HEK293T (cell line): ENCODE data around the gene RPL31.

Experiments used
- CTCF ChIA-PET: fragments of 350-600 bp; formaldehyde crosslinking; extraction: SDS; loops from one replicate; lab custom pipeline; 2021; ENCODE audit warnings: antibody characterized with exemption, inconsistent platforms; lab: Yijun Ruan, JAX
- POLR2A ChIA-PET: fragments of 350-600 bp; formaldehyde crosslinking; extraction: SDS; loops from one replicate; lab custom pipeline; 2020; ENCODE audit warnings: antibody characterized with exemption, inconsistent platforms; lab: Yijun Ruan, JAX
- DNase-seq: peaks from one replicate; pipeline ENCODE4 v3.0.0; 2012; ENCODE audit warnings: mixed read lengths; ENCODE audit errors: extremely low spot score
- ARNT ChIP-seq: fragments of 450-650 bp; IDR thresholded peaks from 2 replicates; pipeline ENCODE4 v1.6.1; 2017; ENCODE audit warnings: mild to moderate bottlenecking
- BHLHE40 ChIP-seq: fragments of 450-650 bp; IDR thresholded peaks from 2 replicates; pipeline ENCODE4 v1.6.1; 2016; ENCODE audit warnings: mild to moderate bottlenecking, moderate library complexity, borderline replicate concordance
- CTBP1 ChIP-seq: fragments of 450-650 bp; IDR thresholded peaks from 2 replicates; pipeline ENCODE4 v1.6.1; 2016; ENCODE audit warnings: borderline replicate concordance
- ELF4 ChIP-seq: fragments of 450-650 bp; IDR thresholded peaks from 2 replicates; pipeline ENCODE4 v1.6.1; 2017; ENCODE audit warnings: antibody characterized with exemption
- FOXA1 ChIP-seq: fragments of 450-650 bp; IDR thresholded peaks from 2 replicates; pipeline ENCODE4 v1.6.1; 2016; ENCODE audit warnings: mild to moderate bottlenecking
- FOXK2 ChIP-seq: fragments of 450-650 bp; IDR thresholded peaks from 2 replicates; pipeline ENCODE4 v1.6.1; 2016; ENCODE audit warnings: mild to moderate bottlenecking
- FOXM1 ChIP-seq: fragments of 450-650 bp; IDR thresholded peaks from 2 replicates; pipeline ENCODE4 v1.6.1; 2017; ENCODE audit warnings: mild to moderate bottlenecking, borderline replicate concordance
- HDGF ChIP-seq: fragments of 450-650 bp; IDR thresholded peaks from 2 replicates; pipeline ENCODE4 v1.6.1; 2017; ENCODE audit warnings: antibody characterized with exemption, borderline replicate concordance
- L3MBTL2 ChIP-seq: fragments of 450-650 bp; conservative IDR thresholded peaks from 2 replicates; pipeline ENCODE4 v1.6.1; 2016; ENCODE audit warnings: mild to moderate bottlenecking
- LEF1 ChIP-seq: fragments of 450-650 bp; IDR thresholded peaks from 2 replicates; pipeline ENCODE4 v1.6.1; 2017; ENCODE audit warnings: mild to moderate bottlenecking, borderline replicate concordance
- NFRKB ChIP-seq: fragments of 450-650 bp; IDR thresholded peaks from 2 replicates; pipeline ENCODE4 v1.6.1; 2016; ENCODE audit warnings: mild to moderate bottlenecking, moderate library complexity
- SP1 ChIP-seq: fragments of 450-650 bp; IDR thresholded peaks from 2 replicates; pipeline ENCODE4 v1.6.1; 2017
- SUZ12 ChIP-seq: fragments of 450-650 bp; IDR thresholded peaks from 2 replicates; pipeline ENCODE4 v1.6.1; 2016; ENCODE audit warnings: mild to moderate bottlenecking
- TARDBP ChIP-seq: fragments of 450-650 bp; IDR thresholded peaks from 2 replicates; pipeline ENCODE4 v1.6.1; 2016
- ZNF384 ChIP-seq: fragments of 450-650 bp; IDR thresholded peaks from 2 replicates; pipeline ENCODE4 v1.6.1; 2016
- TF ChIP-seq, protein P1 (sequence below): fragments of 450-650 bp; IDR thresholded peaks from 2 replicates; pipeline ENCODE4 v1.6.1; 2016

RPL31 gene

DNA sequence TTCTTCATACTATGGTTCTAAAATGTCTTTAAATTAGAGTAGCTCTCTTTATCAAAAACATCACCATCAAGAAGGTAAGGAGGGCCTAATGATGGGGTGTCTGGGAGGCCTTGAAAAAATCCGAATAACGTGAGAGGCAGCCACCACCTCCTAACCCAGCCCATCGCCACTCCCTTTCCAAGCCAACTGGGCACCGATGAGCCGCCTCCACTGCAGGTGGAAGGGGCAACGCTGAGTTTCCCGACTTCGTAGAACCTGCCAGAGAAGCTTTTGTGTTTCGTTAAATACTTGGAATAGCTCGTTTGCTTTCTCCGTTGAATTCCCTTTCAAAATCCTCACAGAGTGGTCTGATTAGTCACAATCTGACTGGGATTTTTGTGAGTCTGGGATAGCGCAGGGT is 22.0 kb upstream of the RPL31 start:
- POLR2A ChIA-PET, result no interaction called here
- no peak for DNase-seq
- CTCF ChIA-PET, result no interaction called here
- TF ChIP-seq BHLHE40 (no peak), ZNF384 (no peak), ELF4 (no peak), HDGF (no peak), CTBP1 (no peak), SP1 (no peak), ARNT (no peak), LEF1 (no peak), SUZ12 (no peak), FOXK2 (no peak), FOXA1 (no peak), NFRKB (no peak), L3MBTL2 (no peak), FOXM1 (no peak)
- TF ChIP-seq, protein P1, sequence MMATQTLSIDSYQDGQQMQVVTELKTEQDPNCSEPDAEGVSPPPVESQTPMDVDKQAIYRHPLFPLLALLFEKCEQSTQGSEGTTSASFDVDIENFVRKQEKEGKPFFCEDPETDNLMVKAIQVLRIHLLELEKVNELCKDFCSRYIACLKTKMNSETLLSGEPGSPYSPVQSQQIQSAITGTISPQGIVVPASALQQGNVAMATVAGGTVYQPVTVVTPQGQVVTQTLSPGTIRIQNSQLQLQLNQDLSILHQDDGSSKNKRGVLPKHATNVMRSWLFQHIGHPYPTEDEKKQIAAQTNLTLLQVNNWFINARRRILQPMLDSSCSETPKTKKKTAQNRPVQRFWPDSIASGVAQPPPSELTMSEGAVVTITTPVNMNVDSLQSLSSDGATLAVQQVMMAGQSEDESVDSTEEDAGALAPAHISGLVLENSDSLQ, result no peak

DNA sequence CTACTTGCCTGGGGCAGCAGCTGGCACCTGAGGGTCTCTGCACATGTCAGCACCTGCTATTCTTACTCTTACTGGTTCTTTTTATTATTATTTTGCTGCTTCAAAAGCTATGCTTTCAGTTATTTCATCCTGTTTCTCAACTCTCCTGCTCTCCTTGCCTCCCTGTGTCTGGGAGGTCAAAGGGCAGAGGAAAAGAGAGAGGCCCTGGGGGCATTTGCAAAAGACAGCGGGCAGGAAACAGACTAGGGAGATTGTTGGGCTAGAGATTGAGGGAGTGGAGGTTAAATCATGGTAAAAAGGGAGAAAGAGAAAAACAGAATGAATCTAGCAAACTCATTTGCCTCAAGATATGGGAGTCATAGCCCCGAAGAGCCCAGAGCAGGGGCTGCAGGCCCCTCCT is 21.1 kb upstream of the RPL31 start:
- TF ChIP-seq NFRKB (no peak), FOXK2 (no peak), LEF1 (no peak), ZNF384 (no peak), FOXA1 (no peak), BHLHE40 (no peak), CTBP1 (no peak), ARNT (no peak), ELF4 (no peak), SUZ12 (no peak), TARDBP (no peak), SP1 (no peak)
- TF ChIP-seq, protein P1, result no peak
- POLR2A ChIA-PET, result no interaction called here

DNA sequence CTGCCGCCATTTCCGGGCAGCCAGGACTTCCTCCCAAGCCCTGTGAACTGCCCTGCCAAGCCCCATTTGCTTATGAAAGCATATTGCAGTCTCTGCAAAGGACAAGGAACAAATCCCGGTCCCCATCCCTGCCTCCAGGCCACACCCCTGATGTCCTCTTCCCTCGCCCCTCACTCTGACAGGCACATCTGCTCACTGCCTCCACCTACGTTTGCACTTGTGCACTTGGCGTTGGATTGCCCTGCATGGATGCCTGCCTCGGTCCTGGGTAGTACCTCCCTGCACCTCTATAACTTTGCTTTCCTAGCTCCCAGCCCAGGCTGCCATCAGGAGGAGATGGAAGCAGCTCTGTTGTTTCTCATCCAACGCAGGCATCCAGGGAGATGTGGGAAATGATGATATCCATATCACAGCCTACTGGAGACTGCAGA is 19.6 kb upstream of the RPL31 start:
- ChIA-PET POLR2A (interaction anchor here (0.6 kb wide), 1 partner anchor 246 kb away, joined by 5 read pairs; no protein-coding TSS in a partner anchor), CTCF (interaction anchor here (0.6 to 0.9 kb wide), 2 partner anchors 371 to 1531 kb away, joined by 3 to 4 read pairs; no protein-coding TSS in a partner anchor)
- no peak for DNase-seq
- no peak for TF ChIP-seq CTBP1
- no peak for TF ChIP-seq FOXK2

More for the DNA sequence above, 21.1 kb upstream of the RPL31 start:
- DNase-seq, result no peak
- CTCF ChIA-PET, result no interaction called here

DNA sequence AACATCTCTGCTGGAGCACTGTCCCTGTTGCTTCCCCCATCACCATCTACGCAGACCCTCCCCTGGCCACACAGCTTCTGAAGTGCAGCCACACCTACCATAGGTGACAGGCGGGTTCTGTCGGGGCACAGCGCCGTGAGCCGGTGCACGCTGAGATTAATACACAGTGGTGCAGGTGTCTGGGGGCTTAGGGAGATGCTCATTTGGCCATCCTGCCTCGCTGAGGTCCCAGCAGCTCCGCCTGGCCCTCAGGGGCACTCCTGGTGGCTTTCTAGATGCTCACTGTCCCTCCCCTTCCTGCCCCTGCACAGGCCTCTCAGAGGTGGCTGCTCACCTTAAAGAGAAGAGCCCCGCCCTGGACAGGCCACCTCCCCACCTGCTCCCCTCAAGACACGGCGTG is 18.9 kb upstream of the RPL31 start:
- DNase-seq, result no peak
- ChIA-PET CTCF (interaction anchor here (0.6 to 0.9 kb wide), 3 partner anchors 253 to 1531 kb away, joined by 3 to 5 read pairs (median 4); no protein-coding TSS in a partner anchor), POLR2A (interaction anchor here (0.6 kb wide), 1 partner anchor 247 kb away, joined by 5 read pairs; no protein-coding TSS in a partner anchor)
- TF ChIP-seq SUZ12 (no peak), L3MBTL2 (no peak)

DNA sequence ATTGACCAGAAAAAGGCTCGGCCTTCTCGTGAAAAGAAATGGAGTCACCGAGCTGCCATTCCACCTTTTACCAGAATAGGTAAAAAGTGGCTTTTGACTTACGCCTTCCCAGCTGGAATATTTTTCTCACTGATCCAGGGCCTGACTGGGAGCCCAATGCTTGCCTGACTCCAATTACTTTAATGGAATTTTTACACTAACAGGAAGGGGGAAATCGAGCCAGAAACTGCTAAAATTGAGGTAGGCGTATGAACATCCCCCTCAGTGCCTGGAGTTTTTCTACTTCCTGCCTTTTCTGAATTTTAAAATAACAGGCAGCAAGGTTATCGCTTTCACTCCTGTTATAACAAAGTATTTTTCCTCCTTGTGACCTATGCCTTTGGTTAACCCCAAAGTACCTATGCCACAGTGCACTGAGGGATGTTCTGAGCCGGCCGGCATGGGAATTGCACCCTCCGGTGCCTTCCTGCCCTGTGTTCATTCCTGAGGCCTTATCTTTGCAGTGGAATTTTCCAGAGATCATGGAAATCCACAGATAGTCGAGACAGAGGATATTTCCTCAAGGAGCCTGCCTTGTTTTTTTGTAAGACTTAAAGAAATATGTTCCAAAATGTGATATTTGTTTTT is 18.3 kb upstream of the RPL31 start:
- TF ChIP-seq LEF1, result no peak
- TF ChIP-seq, protein P1, result no peak
- no peak for TF ChIP-seq FOXK2
- TF ChIP-seq TARDBP, result no peak
- TF ChIP-seq ARNT, result no peak
- DNase-seq, result no peak
- POLR2A ChIA-PET, result no interaction called here
- CTCF ChIA-PET, result interaction anchor here (0.8 kb wide), 1 partner anchor 254 kb away, joined by 5 read pairs; no protein-coding TSS in a partner anchor

DNA sequence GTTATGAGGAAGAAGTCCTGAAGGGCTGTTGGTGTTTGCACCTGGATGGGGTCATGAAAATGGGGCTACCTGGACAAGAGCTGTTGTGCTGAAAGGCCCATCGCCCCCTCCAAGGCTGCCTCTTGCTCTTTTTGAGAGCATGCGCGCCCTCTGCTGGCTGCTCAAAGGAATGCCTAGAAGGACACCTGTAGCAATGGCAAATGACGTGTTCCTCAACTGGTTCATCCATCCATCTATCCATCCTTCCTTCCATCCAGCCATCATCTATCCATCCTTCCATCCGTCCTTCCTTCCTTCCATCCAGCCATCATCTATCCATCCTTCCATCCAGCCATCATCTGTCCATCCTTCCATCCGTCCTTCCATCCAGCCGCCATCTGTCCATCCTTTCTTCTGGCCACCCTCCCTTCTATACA is 17.2 kb upstream of the RPL31 start:
- peak; percentile 81 for DNase-seq
- POLR2A ChIA-PET, result interaction anchor here (1.8 kb wide), 1 partner anchor 17 kb away, joined by 8 read pairs; the partner anchor contains the start of gene RPL31
- CTCF ChIA-PET, result interaction anchor here (0.9 kb wide), 1 partner anchor 220 kb away, joined by 3 read pairs; no protein-coding TSS in a partner anchor
- TF ChIP-seq L3MBTL2 (no peak), NFRKB (no peak), CTBP1 (no peak), ZNF384 (no peak), FOXM1 (no peak), SUZ12 (no peak), ELF4 (no peak), ARNT (no peak), LEF1 (no peak), SP1 (no peak), FOXA1 (no peak), HDGF (no peak), FOXK2 (no peak), TARDBP (no peak)
- TF ChIP-seq, protein P1, result no peak
